Gastroesophageal sphincter (tissue), 3 donors: ENCODE data around the gene NCOA6.

Experiments used
- EP300 ChIP-seq: sonication (generic); formaldehyde crosslinking; IDR thresholded peaks from one replicate; pipeline ENCODE4 v1.6.1; 2017; ENCODE audit warnings: antibody characterized with exemption, mild to moderate bottlenecking
- POLR2A ChIP-seq, 2 donors: fragments of 450-650 bp; IDR thresholded peaks; one replicate each; pipeline ENCODE4 v1.6.1; 2017; ENCODE audit warnings: antibody characterized with exemption in 2 of 2, mild to moderate bottlenecking in 2 of 2, moderate library complexity in 1 of 2
- TF ChIP-seq, protein P1 (sequence below), 4 experiments: fragments of 200-600 bp in 2 of 4; fragments of 450-650 bp in 2 of 4; sonication (generic) in 1 of 4; IDR thresholded peaks; one replicate each; pipeline ENCODE4 v1.5.1; 2017 to 2019; ENCODE audit warnings: antibody characterized with exemption in 4 of 4, mild to moderate bottlenecking in 2 of 4, moderate library complexity in 2 of 4

DNA sequence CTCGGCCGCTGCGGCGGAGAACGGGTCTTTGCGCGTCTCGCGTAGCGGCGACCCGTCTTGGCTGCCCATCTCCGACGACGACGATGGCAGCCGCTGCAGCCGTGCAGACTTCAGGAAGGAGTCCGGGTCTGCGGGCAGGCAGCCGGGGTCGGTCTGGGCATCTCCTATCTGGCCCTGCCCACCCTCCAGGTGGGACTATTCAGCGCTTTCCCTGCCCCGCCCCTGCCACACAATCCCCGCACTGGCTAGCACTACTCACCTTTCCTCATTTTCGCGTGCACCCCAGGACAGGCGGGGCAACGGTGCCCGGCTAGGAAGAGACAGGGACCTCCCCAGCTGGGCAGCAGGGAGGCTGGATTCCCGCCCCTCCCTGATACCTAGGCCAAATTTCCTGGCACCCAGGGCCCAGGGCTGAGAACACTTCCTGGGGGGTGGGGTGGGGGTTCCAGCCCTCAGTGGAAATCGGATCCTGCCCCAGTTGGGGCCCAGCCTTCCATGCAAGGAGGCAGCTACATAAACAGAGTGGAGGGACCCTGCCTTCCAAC lies 38.0 kb upstream of the NCOA6 start:
- TF ChIP-seq POLR2A (IDR thresholded peaks at IDR 0.05) (no peak), EP300 (no peak)
- TF ChIP-seq, protein P1, sequence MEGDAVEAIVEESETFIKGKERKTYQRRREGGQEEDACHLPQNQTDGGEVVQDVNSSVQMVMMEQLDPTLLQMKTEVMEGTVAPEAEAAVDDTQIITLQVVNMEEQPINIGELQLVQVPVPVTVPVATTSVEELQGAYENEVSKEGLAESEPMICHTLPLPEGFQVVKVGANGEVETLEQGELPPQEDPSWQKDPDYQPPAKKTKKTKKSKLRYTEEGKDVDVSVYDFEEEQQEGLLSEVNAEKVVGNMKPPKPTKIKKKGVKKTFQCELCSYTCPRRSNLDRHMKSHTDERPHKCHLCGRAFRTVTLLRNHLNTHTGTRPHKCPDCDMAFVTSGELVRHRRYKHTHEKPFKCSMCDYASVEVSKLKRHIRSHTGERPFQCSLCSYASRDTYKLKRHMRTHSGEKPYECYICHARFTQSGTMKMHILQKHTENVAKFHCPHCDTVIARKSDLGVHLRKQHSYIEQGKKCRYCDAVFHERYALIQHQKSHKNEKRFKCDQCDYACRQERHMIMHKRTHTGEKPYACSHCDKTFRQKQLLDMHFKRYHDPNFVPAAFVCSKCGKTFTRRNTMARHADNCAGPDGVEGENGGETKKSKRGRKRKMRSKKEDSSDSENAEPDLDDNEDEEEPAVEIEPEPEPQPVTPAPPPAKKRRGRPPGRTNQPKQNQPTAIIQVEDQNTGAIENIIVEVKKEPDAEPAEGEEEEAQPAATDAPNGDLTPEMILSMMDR (IDR thresholded peaks at IDR 0.05): no peak
